SK-N-MC (cell line): ENCODE data around the gene RGS5.

Experiments
- EZH2 ChIP-seq: fragments of 200-600 bp; sonication (generic); IDR thresholded peaks from one replicate; pipeline ENCODE4 v1.6.1; 2017; ENCODE audit warnings: antibody characterized with exemption
- POLR2AphosphoS5 ChIP-seq: IDR thresholded peaks from 2 replicates; pipeline ENCODE4 v1.6.1; 2012; ENCODE audit warnings: mild to moderate bottlenecking, low read depth, low read length, borderline replicate concordance

DNA sequence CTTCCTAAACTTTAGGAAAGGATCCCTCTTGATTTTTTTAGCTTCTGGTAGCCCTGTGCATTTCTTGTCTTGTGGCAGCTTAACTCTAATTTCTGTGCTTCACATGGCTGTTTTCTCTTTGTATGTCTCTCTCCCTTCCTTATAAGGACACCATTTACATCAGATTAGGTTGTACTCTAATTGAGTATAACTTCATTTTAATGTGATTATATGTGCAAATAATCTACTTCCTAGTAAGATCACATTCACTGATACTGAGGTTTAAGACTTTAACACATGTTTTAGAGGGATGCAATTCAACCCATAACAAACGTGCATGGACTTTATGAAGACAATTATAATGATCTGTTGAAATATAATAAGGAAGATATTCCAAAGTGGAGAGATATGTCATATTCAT, 86.8 kb downstream of the RGS5 start:
- TF ChIP-seq POLR2AphosphoS5 = no peak
- TF ChIP-seq EZH2 = no peak
